Activated CD4-positive, alpha-beta memory T cell treated with anti-CD3 and anti-CD28 coated beads for 36 hours (primary cell): Measurements from ENCODE around the gene CSTPP1. TPM values are rescaled to one million over a fixed set of nuclear protein-coding genes. Genes with fewer than 3 reads are reported as not detected.

ENCODE experiments used
- CTCF ChIA-PET: fragments of 350-600 bp; sonication (Branson Sonifier 250); formaldehyde crosslinking; loops from one replicate; lab custom pipeline; 2021; ENCODE audit warnings: antibody characterized with exemption, inconsistent platforms; lab: Charles Lee
- POLR2A ChIA-PET: fragments of 350-600 bp; sonication (Branson Sonifier 250); formaldehyde crosslinking; loops from one replicate; lab custom pipeline; 2021; ENCODE audit warnings: antibody characterized with exemption; lab: Charles Lee
- DNase-seq: peaks from one replicate; pipeline ENCODE4 v3.0.0-alpha.2; 2020
- H3K27ac Mint-ChIP-seq: one replicate; pipeline ENCODE4 v1.8.0; 2021; ENCODE audit warnings: mixed read lengths
- H3K27me3 Mint-ChIP-seq: one replicate; pipeline ENCODE4 v1.8.0; 2021; ENCODE audit warnings: mixed read lengths
- H3K36me3 Mint-ChIP-seq: one replicate; pipeline ENCODE4 v1.8.0; 2021; ENCODE audit warnings: mixed read lengths
- H3K4me1 Mint-ChIP-seq: one replicate; pipeline ENCODE4 v1.8.0; 2021; ENCODE audit warnings: low read depth, mixed read lengths
- H3K4me3 Mint-ChIP-seq: one replicate; pipeline ENCODE4 v1.8.0; 2021; ENCODE audit warnings: mild to moderate bottlenecking, mixed read lengths
- H3K9me3 Mint-ChIP-seq: one replicate; pipeline ENCODE4 v1.8.0; 2021; ENCODE audit warnings: mixed read lengths
- intact Hi-C: fragments of 100-400 bp; cut with micrococcal nuclease; formaldehyde crosslinking; loops from one replicate; pipeline ENCODE4 v1.15.1; 2023
- total RNA-seq, 2 experiments: library from RNA; stranded (reverse); gene quantifications; one replicate each; pipeline ENCODE4 v1.2.3, GENCODE V29; 2021

CSTPP1 gene
- total RNA-seq, 2 experiments from 2014 or later: 18.4 to 18.5 TPM

GRCh38 chr11:47003180-47003877 is 66.8 kb downstream of the CSTPP1 start:
- POLR2A ChIA-PET: no interaction called here
- Mint-ChIP-seq H3K4me1 (peaks cover 21% of the 10 kb centered on the region), H3K4me3 (no peak overlapping the region), H3K36me3 (no peaks in the 10 kb centered on the region), H3K27ac (no peak overlapping the region), H3K27me3 (no peaks in the 10 kb centered on the region), H3K9me3 (no peaks in the 10 kb centered on the region)
- CTCF ChIA-PET: interaction anchor here (1.2 kb wide), 1 partner anchor 20 kb away, joined by 3 read pairs; no protein-coding TSS in a partner anchor
- intact Hi-C loops: no loop called here
- DNase-seq: peak; percentile 64

- Mint-ChIP-seq H3K4me1 (peaks cover 21% of the 10 kb centered on the region), H3K27me3 (no peaks in the 10 kb centered on the region), H3K36me3 (no peaks in the 10 kb centered on the region), H3K9me3 (no peaks in the 10 kb centered on the region), H3K27ac (no peak overlapping the region), H3K4me3 (no peak overlapping the region)
- no peak for DNase-seq
- intact Hi-C loops: no loop called here
- ChIA-PET POLR2A (no interaction called here), CTCF (no interaction called here)
These were observed 68.1 kb downstream of the CSTPP1 start for GRCh38 chr11:47004595-47005033.

GRCh38 chr11:47005441-47005840 is 68.9 kb downstream of the CSTPP1 start:
- H3K27ac Mint-ChIP-seq: no peak overlapping the region
- no peak overlapping the region for H3K4me3 Mint-ChIP-seq
- ChIA-PET POLR2A (no interaction called here), CTCF (no interaction called here)
- H3K27me3 Mint-ChIP-seq: no peaks in the 10 kb centered on the region
- no peak for DNase-seq
- H3K36me3 Mint-ChIP-seq: no peaks in the 10 kb centered on the region
- H3K9me3 Mint-ChIP-seq: no peaks in the 10 kb centered on the region
- intact Hi-C loops: no loop called here
- H3K4me1 Mint-ChIP-seq: peaks cover 21% of the 10 kb centered on the region

- Mint-ChIP-seq H3K27me3 (no peaks in the 10 kb centered on the region), H3K4me3 (no peak overlapping the region), H3K36me3 (no peaks in the 10 kb centered on the region), H3K27ac (no peak overlapping the region), H3K9me3 (no peaks in the 10 kb centered on the region), H3K4me1 (peaks cover 14% of the 10 kb centered on the region)
- CTCF ChIA-PET: no interaction called here
- intact Hi-C loops: no loop called here
- POLR2A ChIA-PET: no interaction called here
- DNase-seq: no peak
These were observed 71.0 kb downstream of the CSTPP1 start for GRCh38 chr11:47007579-47007978.

GRCh38 chr11:47010179-47010578 is 73.6 kb downstream of the CSTPP1 start:
- Mint-ChIP-seq H3K4me1 (no peaks in the 10 kb centered on the region), H3K27me3 (no peaks in the 10 kb centered on the region), H3K4me3 (no peak overlapping the region), H3K36me3 (peaks cover 2% of the 10 kb centered on the region), H3K27ac (no peak overlapping the region), H3K9me3 (no peaks in the 10 kb centered on the region)
- intact Hi-C loops: no loop called here
- ChIA-PET POLR2A (no interaction called here), CTCF (no interaction called here)
- no peak for DNase-seq

- Mint-ChIP-seq H3K27ac (no peak overlapping the region), H3K4me3 (no peak overlapping the region), H3K27me3 (no peaks in the 10 kb centered on the region), H3K9me3 (no peaks in the 10 kb centered on the region), H3K4me1 (no peaks in the 10 kb centered on the region), H3K36me3 (peaks cover 2% of the 10 kb centered on the region)
- intact Hi-C loops: no loop called here
- ChIA-PET CTCF (interaction anchor here (0.7 kb wide), 1 partner anchor 265 kb away, joined by 3 read pairs; no protein-coding TSS in a partner anchor), POLR2A (no interaction called here)
- no peak for DNase-seq
These were observed 77.5 kb downstream of the CSTPP1 start for GRCh38 chr11:47014097-47014496.

GRCh38 chr11:47018637-47019036 is 82.1 kb downstream of the CSTPP1 start:
- H3K36me3 Mint-ChIP-seq: peaks cover 2% of the 10 kb centered on the region
- H3K4me3 Mint-ChIP-seq: no peak overlapping the region
- H3K4me1 Mint-ChIP-seq: no peaks in the 10 kb centered on the region
- ChIA-PET CTCF (no interaction called here), POLR2A (interaction anchor here (1.3 kb wide), 1 partner anchor 42 kb away, joined by 6 read pairs; no protein-coding TSS in a partner anchor)
- no peak for DNase-seq
- H3K27me3 Mint-ChIP-seq: no peaks in the 10 kb centered on the region
- H3K9me3 Mint-ChIP-seq: no peaks in the 10 kb centered on the region
- no peak overlapping the region for H3K27ac Mint-ChIP-seq
- intact Hi-C loops: no loop called here

GRCh38 chr11:47020793-47021526 is 84.4 kb downstream of the CSTPP1 start:
- ChIA-PET POLR2A (no interaction called here), CTCF (interaction anchor here (0.7 kb wide), 1 partner anchor 102 kb away, joined by 3 read pairs; no protein-coding TSS in a partner anchor)
- Mint-ChIP-seq H3K4me3 (no peak overlapping the region), H3K36me3 (no peaks in the 10 kb centered on the region), H3K27me3 (no peaks in the 10 kb centered on the region), H3K9me3 (no peaks in the 10 kb centered on the region), H3K27ac (no peak overlapping the region), H3K4me1 (no peaks in the 10 kb centered on the region)
- intact Hi-C loops: no loop called here
- DNase-seq: no peak

GRCh38 chr11:47021527-47021818 is 84.9 kb downstream of the CSTPP1 start:
- no peak overlapping the region for H3K27ac Mint-ChIP-seq
- intact Hi-C loops: no loop called here
- H3K4me1 Mint-ChIP-seq: no peaks in the 10 kb centered on the region
- ChIA-PET POLR2A (no interaction called here), CTCF (interaction anchor here (0.7 kb wide), 1 partner anchor 102 kb away, joined by 3 read pairs; no protein-coding TSS in a partner anchor)
- H3K9me3 Mint-ChIP-seq: no peaks in the 10 kb centered on the region
- no peak overlapping the region for H3K4me3 Mint-ChIP-seq
- no peak for DNase-seq
- H3K36me3 Mint-ChIP-seq: no peaks in the 10 kb centered on the region
- no peaks in the 10 kb centered on the region for H3K27me3 Mint-ChIP-seq

GRCh38 chr11:47021965-47022364 is 85.4 kb downstream of the CSTPP1 start:
- Mint-ChIP-seq H3K4me3 (no peak overlapping the region), H3K4me1 (no peaks in the 10 kb centered on the region), H3K9me3 (no peaks in the 10 kb centered on the region), H3K27ac (no peak overlapping the region), H3K27me3 (no peaks in the 10 kb centered on the region), H3K36me3 (no peaks in the 10 kb centered on the region)
- no peak for DNase-seq
- ChIA-PET POLR2A (no interaction called here), CTCF (interaction anchor here (0.7 kb wide), 1 partner anchor 103 kb away, joined by 3 read pairs; no protein-coding TSS in a partner anchor)
- intact Hi-C loops: no loop called here

GRCh38 chr11:47028195-47029093 is 91.9 kb downstream of the CSTPP1 start:
- ChIA-PET POLR2A (no interaction called here), CTCF (no interaction called here)
- Mint-ChIP-seq H3K36me3 (no peaks in the 10 kb centered on the region), H3K27ac (no peak overlapping the region), H3K4me3 (no peak overlapping the region), H3K27me3 (no peaks in the 10 kb centered on the region), H3K9me3 (no peaks in the 10 kb centered on the region), H3K4me1 (no peaks in the 10 kb centered on the region)
- intact Hi-C loops: no loop called here
- DNase-seq: no peak

GRCh38 chr11:47033439-47033838 is 96.9 kb downstream of the CSTPP1 start:
- Mint-ChIP-seq H3K4me3 (no peak overlapping the region), H3K27ac (no peak overlapping the region), H3K4me1 (no peaks in the 10 kb centered on the region), H3K9me3 (no peaks in the 10 kb centered on the region), H3K36me3 (peaks cover 1% of the 10 kb centered on the region), H3K27me3 (no peaks in the 10 kb centered on the region)
- intact Hi-C loops: no loop called here
- ChIA-PET POLR2A (no interaction called here), CTCF (interaction anchor here (1.0 kb wide), 1 partner anchor 316 kb away, joined by 3 read pairs; no protein-coding TSS in a partner anchor)
- DNase-seq: no peak
